HEK293 (cell line): ENCODE results near the gene OBSCN.

Experiments
- CTCF ChIA-PET: fragments of 350-600 bp; formaldehyde crosslinking; extraction: SDS; loops from one replicate; lab custom pipeline; 2021; ENCODE audit warnings: antibody characterized with exemption; lab: Yijun Ruan, JAX
- POLR2A ChIA-PET: fragments of 300-600 bp; formaldehyde crosslinking; extraction: SDS; loops from one replicate; lab custom pipeline; 2020; ENCODE audit warnings: antibody characterized with exemption, inconsistent platforms; lab: Yijun Ruan, JAX
- H3K27ac ChIP-seq: fragments of 200-500 bp; sonication (Bioruptor generic); 2 replicates; pipeline ENCODE4 v1.5.1; 2014; ENCODE audit warnings: low read depth, low read length, control low read depth, inconsistent platforms; ENCODE audit errors: extremely low read depth
- H3K36me3 ChIP-seq, 2 experiments: fragments of 200-500 bp in 1 of 2; sonication (Bioruptor generic) in 1 of 2; 1 replicate in 1 of 2; 2 replicates in 1 of 2; pipeline ENCODE4 v1.5.1; 2014 to 2017; ENCODE audit warnings: inconsistent platforms in 2 of 2, low read length in 2 of 2; ENCODE audit not compliant: control insufficient read depth in 2 of 2, insufficient read depth in 1 of 2
- H3K4me1 ChIP-seq: fragments of 200-500 bp; sonication (Bioruptor generic); 2 replicates; pipeline ENCODE4 v1.5.1; 2014; ENCODE audit warnings: mild to moderate bottlenecking, low read length, inconsistent platforms; ENCODE audit not compliant: control insufficient read depth, insufficient read depth
- H3K4me3 ChIP-seq: 2 replicates; pipeline ENCODE4 v1.5.1; 2011; ENCODE audit warnings: low read depth, mild to moderate bottlenecking, control low read depth, low read length, moderate library complexity
- H3K9me3 ChIP-seq: fragments of 200-500 bp; sonication (Bioruptor generic); 2 replicates; pipeline ENCODE4 v1.5.1; 2014; ENCODE audit warnings: low read depth, low read length, inconsistent platforms; ENCODE audit not compliant: control insufficient read depth, insufficient read depth
- GLIS2 ChIP-seq: fragments of 450-650 bp; formaldehyde crosslinking; IDR thresholded peaks from 2 replicates; pipeline ENCODE4 v1.5.1; 2016; ENCODE audit warnings: missing biosample characterization, missing genetic modification characterization
- HOXA7 ChIP-seq: sonication (generic); formaldehyde crosslinking; IDR thresholded peaks from 2 replicates; pipeline ENCODE4 v1.8.1; 2022; ENCODE audit warnings: missing genetic modification reagents, borderline replicate concordance
- HOXD13 ChIP-seq: sonication (generic); formaldehyde crosslinking; IDR thresholded peaks from 2 replicates; pipeline ENCODE4 v1.8.0; 2022; ENCODE audit warnings: missing genetic modification reagents, borderline replicate concordance
- MZF1 ChIP-seq: fragments of 450-650 bp; formaldehyde crosslinking; IDR thresholded peaks from 2 replicates; pipeline ENCODE4 v1.5.1; 2017; ENCODE audit warnings: missing biosample characterization, missing genetic modification characterization, borderline replicate concordance
- SCRT1 ChIP-seq: fragments of 450-650 bp; formaldehyde crosslinking; IDR thresholded peaks from 2 replicates; pipeline ENCODE4 v1.5.1; 2016; ENCODE audit warnings: missing biosample characterization, missing genetic modification characterization, borderline replicate concordance
- WT1 ChIP-seq: fragments of 450-650 bp; formaldehyde crosslinking; IDR thresholded peaks from 2 replicates; pipeline ENCODE4 v1.5.1; 2016; ENCODE audit warnings: missing biosample characterization, missing genetic modification characterization
- YY2 ChIP-seq: fragments of 450-650 bp; formaldehyde crosslinking; IDR thresholded peaks from 2 replicates; pipeline ENCODE4 v1.5.1; 2016; ENCODE audit warnings: missing biosample characterization, missing genetic modification characterization
- ZBTB8A ChIP-seq: fragments of 450-650 bp; formaldehyde crosslinking; IDR thresholded peaks from 2 replicates; pipeline ENCODE4 v1.5.1; 2016; ENCODE audit warnings: missing biosample characterization, missing genetic modification characterization
- ZEB2 ChIP-seq: fragments of 450-650 bp; formaldehyde crosslinking; IDR thresholded peaks from 2 replicates; pipeline ENCODE4 v1.5.1; 2016; ENCODE audit warnings: missing biosample characterization, missing genetic modification characterization
- ZFHX2 ChIP-seq: fragments of 450-650 bp; formaldehyde crosslinking; conservative IDR thresholded peaks from 2 replicates; pipeline ENCODE4 v1.5.1; 2016; ENCODE audit warnings: missing biosample characterization, missing genetic modification characterization
- ZNF174 ChIP-seq: fragments of 450-650 bp; formaldehyde crosslinking; IDR thresholded peaks from 2 replicates; pipeline ENCODE4 v1.5.0; 2017; ENCODE audit warnings: missing biosample characterization, mild to moderate bottlenecking, missing genetic modification characterization
- ZNF184 ChIP-seq: fragments of 450-650 bp; IDR thresholded peaks from 2 replicates; pipeline ENCODE4 v1.5.1; 2018; ENCODE audit warnings: missing biosample characterization, mild to moderate bottlenecking, missing genetic modification characterization
- ZNF2 ChIP-seq: fragments of 450-650 bp; formaldehyde crosslinking; IDR thresholded peaks from 2 replicates; pipeline ENCODE4 v1.5.1; 2016; ENCODE audit warnings: missing biosample characterization, missing genetic modification characterization
- ZNF248 ChIP-seq: fragments of 450-650 bp; formaldehyde crosslinking; IDR thresholded peaks from 2 replicates; pipeline ENCODE4 v1.5.1; 2017; ENCODE audit warnings: missing biosample characterization, missing genetic modification characterization
- ZNF394 ChIP-seq: fragments of 450-650 bp; formaldehyde crosslinking; IDR thresholded peaks from 2 replicates; pipeline ENCODE4 v1.5.1; 2016; ENCODE audit warnings: missing biosample characterization, missing genetic modification characterization, mild to moderate bottlenecking, moderate library complexity, borderline replicate concordance
- ZNF513 ChIP-seq: fragments of 450-650 bp; IDR thresholded peaks from 2 replicates; pipeline ENCODE4 v1.5.1; 2018; ENCODE audit warnings: missing biosample characterization, missing genetic modification characterization
- ZNF623 ChIP-seq: fragments of 450-650 bp; formaldehyde crosslinking; IDR thresholded peaks from 2 replicates; pipeline ENCODE4 v1.5.1; 2016; ENCODE audit warnings: missing biosample characterization, missing genetic modification characterization
- ZNF660 ChIP-seq: fragments of 450-650 bp; IDR thresholded peaks from 2 replicates; pipeline ENCODE4 v1.5.1; 2018; ENCODE audit warnings: missing biosample characterization, mild to moderate bottlenecking, missing genetic modification characterization
- ZNF670 ChIP-seq: fragments of 450-650 bp; formaldehyde crosslinking; IDR thresholded peaks from 2 replicates; pipeline ENCODE4 v1.5.1; 2016; ENCODE audit warnings: missing biosample characterization, missing genetic modification characterization, low read depth
- ZSCAN30 ChIP-seq: fragments of 450-650 bp; IDR thresholded peaks from 2 replicates; pipeline ENCODE4 v1.5.1; 2018; ENCODE audit warnings: missing biosample characterization, mild to moderate bottlenecking, missing genetic modification characterization, moderate library complexity
- ZSCAN5A ChIP-seq: fragments of 450-650 bp; formaldehyde crosslinking; IDR thresholded peaks from 2 replicates; pipeline ENCODE4 v1.5.1; 2016; ENCODE audit warnings: missing biosample characterization, missing genetic modification characterization
- TF ChIP-seq, protein P1 (sequence below): fragments of 450-650 bp; formaldehyde crosslinking; IDR thresholded peaks from 2 replicates; pipeline ENCODE4 v1.5.1; 2017; ENCODE audit warnings: missing biosample characterization, missing genetic modification characterization

OBSCN gene

GRCh38 chr1:228219245-228219961, 11.6 kb downstream of the OBSCN start:
- Histone ChIP-seq H3K36me3 (peaks cover 3 to 27% of the 10 kb centered on the region in 2 experiments; a peak in 2 of 3 replicates), H3K4me1 (no peaks in the 10 kb centered on the region), H3K27ac (no peak overlapping the region), H3K4me3 (no peak overlapping the region), H3K9me3 (no peaks in the 10 kb centered on the region)
- TF ChIP-seq ZNF248 (tag by site-specific recombination) (no peak), GLIS2 (tag by site-specific recombination) (no peak), HOXD13 (CRISPR knock-in tag) (no peak), HOXA7 (CRISPR knock-in tag) (no peak), ZBTB8A (tag by site-specific recombination) (no peak), YY2 (tag by site-specific recombination) (no peak), ZSCAN5A (no peak), SCRT1 (tag by site-specific recombination) (no peak), ZNF394 (no peak), ZNF513 (no peak), ZNF660 (tag by site-specific recombination) (no peak), ZSCAN30 (tag by site-specific recombination) (no peak), ZFHX2 (tag by site-specific recombination) (no peak), ZNF184 (tag by site-specific recombination) (no peak), ZNF623 (tag by site-specific recombination) (no peak), ZNF670 (tag by site-specific recombination) (no peak), WT1 (tag by site-specific recombination) (no peak), ZNF2 (tag by site-specific recombination) (no peak)
- ChIA-PET POLR2A (no interaction called here), CTCF (interaction anchor here (0.6 kb wide), 1 partner anchor 216 kb away, joined by 3 read pairs; no protein-coding TSS in a partner anchor)

DNA sequence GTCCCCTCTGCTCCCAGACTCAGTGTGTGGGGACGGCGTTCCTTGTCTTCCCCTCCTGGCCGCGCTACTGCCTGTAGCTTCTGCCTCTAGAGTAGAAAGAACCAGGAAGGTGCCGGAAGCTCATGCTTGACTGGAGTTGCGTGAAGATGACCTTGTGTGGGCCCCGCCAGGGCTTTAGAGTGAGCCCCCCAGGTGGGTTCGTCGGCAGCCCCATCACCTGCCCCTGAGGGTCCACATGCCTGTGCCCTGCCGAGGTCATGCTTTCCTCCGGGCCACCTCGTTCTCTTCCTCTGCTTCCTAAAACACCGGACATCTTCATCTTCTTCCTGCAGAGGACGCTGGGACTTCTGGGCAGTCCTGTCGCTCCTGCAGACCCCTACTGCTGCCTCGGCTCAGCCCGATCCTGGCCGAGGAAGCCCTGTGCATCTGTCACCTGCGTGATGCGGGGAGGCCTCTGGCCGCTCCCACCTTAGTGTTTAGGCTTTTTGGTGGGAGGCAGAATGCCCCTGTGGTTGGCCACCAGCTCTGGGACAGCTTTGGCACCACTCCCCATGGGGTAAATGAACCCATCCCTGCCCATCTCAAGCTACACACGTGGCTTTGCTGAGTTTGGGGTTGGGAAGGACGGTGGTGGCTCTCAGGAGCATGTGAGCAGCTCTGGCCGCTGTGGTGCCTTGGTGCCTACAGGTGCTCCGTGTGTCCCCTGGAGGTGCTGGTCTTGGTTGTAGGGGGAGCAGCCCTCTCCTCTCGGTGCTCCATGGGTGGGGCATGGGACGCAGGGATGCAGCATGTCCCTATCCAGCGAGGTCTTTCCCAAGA, 12.3 kb downstream of the OBSCN start:
- no peaks in the 10 kb centered on the region for H3K9me3 ChIP-seq
- CTCF ChIA-PET: no interaction called here
- peaks cover 3 to 35% of the 10 kb centered on the region in 2 experiments for H3K36me3 ChIP-seq
- no peak overlapping the region for H3K27ac ChIP-seq
- POLR2A ChIA-PET: no interaction called here
- H3K4me1 ChIP-seq: no peaks in the 10 kb centered on the region
- H3K4me3 ChIP-seq: no peak overlapping the region
- TF ChIP-seq, protein P1, sequence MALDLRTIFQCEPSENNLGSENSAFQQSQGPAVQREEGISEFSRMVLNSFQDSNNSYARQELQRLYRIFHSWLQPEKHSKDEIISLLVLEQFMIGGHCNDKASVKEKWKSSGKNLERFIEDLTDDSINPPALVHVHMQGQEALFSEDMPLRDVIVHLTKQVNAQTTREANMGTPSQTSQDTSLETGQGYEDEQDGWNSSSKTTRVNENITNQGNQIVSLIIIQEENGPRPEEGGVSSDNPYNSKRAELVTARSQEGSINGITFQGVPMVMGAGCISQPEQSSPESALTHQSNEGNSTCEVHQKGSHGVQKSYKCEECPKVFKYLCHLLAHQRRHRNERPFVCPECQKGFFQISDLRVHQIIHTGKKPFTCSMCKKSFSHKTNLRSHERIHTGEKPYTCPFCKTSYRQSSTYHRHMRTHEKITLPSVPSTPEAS (tag by site-specific recombination): no peak
- no peak for TF ChIP-seq ZNF248 (tag by site-specific recombination)
- TF ChIP-seq MZF1 (tag by site-specific recombination): no peak
- TF ChIP-seq ZNF174 (tag by site-specific recombination): no peak
- no peak for TF ChIP-seq ZEB2 (tag by site-specific recombination)
